COLO829 (cell line): Measurements from ENCODE around the gene SLC25A24.
A peak's percentile ranks its signal among the peaks of the same experiment; 100 is the strongest.
"Not testable (repeated sequence)": the region's sequence is repeated elsewhere in the genome, so short reads cannot be mapped to it uniquely, and the experiment has no call there.

Source experiments
- DNase-seq: peaks from one replicate; pipeline ENCODE4 v3.0.0; 2012; ENCODE audit warnings: low spot score

The SLC25A24 gene

DNA sequence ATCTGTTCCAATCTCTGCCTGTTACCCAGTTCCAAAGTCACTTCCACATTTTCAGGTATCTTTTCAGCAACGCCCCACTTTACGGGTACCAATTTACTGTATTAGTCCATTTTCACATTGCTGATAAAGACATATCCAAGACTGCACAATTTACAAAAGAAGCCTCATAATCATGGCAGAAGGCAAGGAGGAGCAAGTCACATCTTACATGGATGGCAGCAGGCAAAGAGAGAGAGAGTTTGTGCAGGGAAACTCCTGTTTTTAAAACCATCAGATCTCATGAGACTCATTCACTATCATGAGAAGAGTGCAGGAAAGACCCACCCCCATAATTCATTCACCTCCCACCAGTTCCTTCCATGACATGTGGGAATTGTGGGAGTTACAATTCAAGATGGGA is 67.0 kb downstream of the SLC25A24 start:
- not testable (repeated sequence) for DNase-seq

DNA sequence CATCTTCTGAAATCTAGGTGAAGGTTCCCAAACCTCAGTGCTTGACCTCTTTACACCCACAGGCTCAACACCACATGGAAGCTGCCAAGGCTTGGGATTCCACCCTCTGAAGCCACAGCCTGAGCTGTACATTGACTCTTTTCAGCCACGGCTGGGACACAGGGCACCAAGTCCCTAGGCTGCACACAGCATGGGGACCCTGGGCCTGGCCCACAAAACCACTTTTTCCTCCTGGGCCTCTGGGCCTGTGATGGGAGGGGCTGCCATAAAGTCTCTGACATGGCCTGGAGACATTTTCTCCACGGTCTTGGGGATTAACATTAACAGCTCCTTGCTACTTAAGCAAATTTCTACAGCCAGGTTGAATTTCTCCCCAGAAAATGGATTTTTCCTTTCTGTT is 67.8 kb downstream of the SLC25A24 start:
- DNase-seq: not testable (repeated sequence)

DNA sequence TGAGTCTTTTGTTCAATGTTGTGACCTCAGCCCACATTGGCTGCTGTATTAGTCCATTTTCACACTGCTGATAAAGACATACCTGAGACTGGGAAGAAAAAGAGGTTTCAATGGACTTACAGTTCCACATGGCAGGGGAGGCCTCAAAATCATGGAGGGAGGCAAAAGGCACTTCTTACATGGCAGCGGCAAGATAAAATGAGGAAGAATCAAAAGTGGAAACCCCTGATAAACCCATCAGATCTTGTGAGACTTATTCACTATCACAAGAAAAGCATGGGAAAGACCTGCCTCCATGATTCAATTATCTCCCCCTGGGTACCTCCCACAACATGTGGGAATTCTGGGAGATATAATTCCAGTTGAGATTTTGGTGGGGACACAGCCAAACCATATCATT is 68.9 kb downstream of the SLC25A24 start:
- not testable (repeated sequence) for DNase-seq

DNA sequence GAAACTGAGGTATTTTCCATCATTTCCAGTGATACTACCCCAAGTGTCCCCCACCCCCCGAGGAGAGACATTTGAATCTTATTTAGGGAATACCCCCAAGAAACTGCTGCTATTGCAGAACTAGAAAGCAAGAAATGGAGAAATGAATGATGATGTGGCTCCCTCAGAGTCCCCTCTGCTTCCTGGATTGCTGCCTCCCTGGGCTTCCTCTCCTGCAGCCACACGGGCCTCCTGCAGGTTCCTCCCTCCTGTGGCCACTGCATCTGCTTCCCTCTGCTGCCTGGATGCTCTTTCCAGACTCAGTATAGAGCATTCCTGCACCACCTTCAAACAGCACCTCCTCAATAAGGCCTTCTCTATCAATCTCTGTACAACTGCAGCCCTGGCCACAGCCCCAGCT is 69.3 kb downstream of the SLC25A24 start:
- no peak for DNase-seq

DNA sequence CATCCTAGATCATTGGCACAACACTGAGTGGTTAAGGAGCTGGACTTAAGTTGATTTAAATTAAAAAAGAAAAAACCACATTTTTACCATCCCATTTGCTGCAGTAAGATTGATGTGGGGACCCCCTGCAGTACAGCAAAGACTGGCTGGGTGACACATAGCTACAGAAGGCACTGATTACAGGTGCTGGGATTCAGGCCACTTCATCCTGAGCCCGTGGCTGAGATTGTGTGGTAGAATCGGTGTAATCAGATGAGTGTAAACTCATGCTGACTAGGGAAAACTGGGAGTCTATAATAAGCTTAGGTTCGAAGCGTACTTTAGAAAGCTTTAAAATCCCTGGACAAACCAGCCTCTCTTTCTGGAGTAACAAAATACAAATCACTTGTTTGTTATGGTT is 70.1 kb downstream of the SLC25A24 start:
- DNase-seq: no peak

DNA sequence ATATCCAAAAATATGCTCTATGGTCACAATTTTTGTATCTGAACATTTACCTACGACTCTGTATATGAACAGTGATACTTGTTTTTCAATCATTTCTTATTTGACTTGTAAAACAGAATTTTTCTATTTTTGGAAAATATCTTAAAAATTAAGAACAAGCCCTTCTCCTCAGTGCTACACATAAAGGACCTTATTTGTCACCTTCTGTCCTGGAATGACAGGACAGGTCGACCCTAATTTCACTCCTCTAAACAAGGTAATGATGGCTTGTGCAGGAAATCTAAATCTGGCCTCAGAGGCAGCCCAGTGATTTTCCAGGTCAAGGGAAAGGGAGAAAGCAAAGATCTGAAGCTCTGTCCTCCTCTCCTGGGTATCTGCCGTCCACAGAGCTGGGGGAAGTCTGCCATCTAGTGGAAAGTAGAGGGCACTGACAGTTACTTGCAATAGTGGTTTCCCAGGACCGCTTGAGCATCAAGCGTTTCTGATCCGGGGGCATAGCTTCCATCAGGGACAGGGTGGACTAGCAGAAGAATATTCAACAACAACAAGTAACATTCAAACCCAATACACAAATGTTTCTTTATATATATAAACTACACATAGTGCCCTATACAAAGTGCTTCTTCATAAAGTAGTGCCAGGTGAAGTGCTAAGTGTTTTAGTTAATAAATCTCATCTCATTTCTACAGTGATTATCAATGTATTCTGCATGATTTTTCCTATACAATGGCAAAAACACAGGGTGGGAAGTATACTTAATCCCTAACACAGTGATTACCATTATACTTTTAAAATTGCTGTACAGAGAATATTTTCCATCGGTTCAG is 74.6 kb downstream of the SLC25A24 start:
- peak; percentile 35 for DNase-seq

DNA sequence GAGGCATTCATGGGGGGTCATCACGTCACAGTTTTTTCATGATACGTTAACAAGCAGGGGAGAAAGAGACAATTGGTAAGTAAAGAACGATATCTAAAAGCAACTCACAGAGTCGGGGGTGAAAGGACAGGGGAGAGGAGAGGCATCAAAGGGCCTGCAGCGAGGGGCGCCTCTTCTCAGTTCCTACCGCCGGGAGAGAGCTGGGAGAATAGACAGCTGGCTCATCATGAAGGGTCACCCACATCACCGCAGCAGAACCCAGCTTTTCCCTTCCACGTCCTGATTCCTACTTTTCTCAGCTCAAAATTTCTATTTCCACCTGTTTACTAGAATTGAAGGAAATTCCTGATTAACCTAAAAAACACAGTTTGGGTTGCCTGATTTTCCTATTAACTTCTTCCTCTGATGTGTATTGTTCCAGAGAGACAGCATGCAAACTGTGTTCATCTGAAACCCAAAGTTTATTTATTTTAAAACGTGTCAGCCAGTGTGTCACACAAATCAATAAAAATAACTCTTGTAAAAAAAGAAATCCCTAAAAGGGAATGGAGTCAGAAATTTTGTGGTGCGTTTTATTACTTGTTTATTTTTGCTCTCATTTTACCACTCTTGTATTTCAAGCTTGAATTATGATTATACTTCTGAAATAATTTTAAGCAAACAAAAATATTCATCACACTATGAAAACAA is 75.4 kb downstream of the SLC25A24 start:
- no peak for DNase-seq

DNA sequence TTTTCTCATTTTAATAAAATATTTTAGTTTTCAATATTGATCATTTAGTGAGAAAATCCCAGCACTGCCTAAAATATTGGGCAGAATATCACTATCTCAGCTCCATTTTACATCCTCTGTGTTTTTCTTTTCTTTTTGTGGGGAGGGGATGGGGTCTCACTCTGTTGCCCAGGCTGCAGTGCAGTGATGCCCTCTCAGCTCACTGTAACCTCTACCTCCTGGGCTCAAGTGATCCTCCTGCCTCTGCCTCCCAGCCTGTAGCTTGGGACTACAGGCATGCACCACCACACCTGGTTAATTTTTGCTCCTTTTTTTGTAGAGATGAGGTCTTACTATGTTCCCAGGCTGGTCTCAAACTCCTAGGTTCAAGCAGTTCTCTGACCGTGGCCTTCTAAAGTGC is 76.1 kb downstream of the SLC25A24 start:
- no peak for DNase-seq

DNA sequence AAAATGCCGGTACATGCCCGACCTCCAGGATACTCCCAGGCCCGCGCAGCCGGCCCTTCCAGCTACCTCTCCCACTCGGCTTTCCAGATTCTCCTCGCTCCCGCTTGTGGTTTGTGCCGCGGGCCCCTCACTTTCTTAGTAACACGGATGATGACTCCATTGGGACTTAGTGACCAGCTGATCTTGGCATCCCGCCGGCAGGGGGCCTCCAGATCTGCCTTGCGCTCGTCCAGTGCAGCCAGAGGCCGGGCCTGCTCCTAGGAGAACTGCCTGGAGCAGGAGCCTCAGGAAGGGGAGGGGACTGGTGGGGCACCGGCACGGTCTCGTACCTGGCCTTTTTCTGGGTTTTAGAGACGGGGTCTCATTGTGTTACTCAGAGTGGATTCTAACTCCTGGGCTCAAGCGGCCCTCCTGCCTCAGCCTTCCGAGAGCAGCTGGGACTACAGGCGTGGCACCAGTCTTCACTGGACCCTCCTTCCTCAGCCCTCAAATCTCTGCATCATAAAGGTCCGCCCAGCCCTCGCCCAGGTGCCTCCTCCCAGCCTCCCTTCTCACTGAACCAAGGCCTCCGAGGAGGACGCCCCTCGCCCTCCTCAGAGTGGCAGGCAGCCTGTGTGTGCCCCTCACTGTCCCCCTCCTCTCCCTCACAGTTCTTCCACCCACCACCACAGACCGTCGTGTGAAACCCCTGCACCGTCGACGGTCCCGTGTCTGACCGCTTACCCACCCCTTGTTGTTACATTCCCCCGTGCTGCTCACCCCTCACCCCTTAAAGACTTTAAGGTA is 78.6 kb downstream of the SLC25A24 start:
- no peak for DNase-seq

DNA sequence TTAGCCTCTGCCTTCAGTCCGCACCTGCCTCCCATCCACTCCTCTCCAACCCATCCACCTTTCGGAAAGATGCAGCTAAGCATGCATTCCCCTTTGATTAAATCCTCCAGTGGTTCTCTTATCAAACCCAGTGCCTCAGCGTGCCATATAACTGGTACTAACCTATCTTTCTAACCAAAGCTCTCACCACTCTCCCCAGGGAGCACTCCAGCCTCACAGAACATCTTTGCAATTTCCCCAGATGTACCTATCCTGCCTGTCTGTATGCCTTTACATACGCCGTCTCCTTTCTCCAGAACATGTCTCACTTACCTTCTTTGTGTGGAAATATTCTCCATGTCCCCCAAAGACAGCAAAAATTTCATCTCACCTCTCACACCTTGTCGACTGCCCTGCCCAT is 80.0 kb downstream of the SLC25A24 start:
- no peak for DNase-seq

DNA sequence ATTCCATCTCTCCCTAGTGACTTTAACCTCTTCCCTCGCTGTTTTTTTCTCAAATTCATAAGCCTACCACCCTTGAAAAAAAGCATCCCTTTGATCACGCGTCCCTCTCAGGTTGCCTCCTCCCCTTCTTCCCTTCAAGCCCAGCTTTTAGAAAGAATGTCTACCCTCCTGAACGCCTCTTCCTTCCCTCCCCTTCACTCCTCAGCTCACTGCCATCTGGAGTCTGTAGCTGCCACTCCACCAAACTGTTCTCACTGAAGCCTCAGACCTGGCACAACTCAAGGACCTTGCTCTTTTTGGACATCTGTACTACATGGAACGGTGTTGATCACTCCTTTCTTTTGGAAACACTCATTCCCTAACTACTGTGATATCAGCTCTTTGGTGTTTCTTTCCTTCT is 80.6 kb downstream of the SLC25A24 start:
- no peak for DNase-seq

DNA sequence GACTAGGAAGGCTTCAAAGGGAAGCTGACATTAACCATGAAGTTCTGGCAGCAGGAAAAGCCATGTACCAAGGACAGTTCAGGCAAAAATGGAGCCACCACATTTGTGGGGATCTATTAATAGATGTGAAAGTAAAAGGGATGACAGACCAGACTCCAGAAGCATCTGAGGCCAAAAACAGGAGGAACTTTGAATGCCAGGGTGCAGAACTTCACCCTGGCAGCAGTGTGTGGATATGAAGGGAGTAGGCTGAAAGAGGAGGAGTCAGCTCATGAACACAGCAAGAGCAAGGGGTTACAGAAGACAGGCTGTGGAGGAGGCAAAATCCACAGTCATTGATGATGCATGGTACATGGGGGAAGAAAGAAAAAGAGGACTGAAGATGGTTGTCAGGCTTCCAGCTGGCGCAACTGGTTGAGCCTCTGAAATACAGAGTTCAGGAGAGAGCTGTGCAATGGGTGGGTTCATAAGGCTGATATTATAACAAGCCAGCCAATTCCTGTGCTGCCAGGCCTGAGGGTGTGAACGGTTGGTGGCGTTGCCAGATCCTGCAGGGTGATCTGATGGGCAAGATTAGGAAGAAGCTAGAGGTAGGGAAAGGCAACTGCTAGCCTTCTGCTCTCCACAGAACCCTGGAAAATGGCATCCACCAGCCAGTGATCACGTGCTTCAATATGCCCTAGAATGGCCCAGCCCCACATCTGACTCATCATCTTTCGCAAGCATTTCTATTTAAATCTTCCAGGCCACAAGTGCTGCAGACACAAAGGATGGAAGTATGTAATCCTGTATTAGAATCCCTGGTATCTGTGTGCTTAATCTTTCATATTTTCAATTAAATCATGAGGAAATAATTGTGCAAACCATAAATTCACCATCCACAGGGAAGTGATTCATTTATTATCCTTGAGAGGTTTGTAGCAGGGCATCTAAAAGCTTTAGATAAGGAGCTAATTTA is 81.9 kb downstream of the SLC25A24 start:
- DNase-seq: no peak

DNA sequence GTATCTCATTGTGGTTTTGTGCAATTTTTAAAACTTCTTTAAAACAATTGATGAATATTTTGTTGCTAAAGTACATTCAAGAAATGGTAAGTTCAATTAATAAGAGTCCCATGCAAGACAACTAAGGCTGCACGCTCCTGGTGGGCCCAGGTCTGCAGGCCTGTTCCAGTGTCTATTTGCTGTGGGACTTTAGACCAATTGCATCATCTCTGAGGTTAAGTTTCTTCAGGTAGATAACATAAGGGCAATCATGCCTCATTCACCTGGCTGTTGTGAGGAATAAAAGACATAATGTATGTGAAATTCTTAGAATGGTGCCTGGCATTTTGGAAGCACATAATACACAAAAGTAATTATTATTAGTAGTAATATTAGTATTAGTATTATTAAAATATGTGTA is 82.9 kb downstream of the SLC25A24 start:
- DNase-seq: no peak

DNA sequence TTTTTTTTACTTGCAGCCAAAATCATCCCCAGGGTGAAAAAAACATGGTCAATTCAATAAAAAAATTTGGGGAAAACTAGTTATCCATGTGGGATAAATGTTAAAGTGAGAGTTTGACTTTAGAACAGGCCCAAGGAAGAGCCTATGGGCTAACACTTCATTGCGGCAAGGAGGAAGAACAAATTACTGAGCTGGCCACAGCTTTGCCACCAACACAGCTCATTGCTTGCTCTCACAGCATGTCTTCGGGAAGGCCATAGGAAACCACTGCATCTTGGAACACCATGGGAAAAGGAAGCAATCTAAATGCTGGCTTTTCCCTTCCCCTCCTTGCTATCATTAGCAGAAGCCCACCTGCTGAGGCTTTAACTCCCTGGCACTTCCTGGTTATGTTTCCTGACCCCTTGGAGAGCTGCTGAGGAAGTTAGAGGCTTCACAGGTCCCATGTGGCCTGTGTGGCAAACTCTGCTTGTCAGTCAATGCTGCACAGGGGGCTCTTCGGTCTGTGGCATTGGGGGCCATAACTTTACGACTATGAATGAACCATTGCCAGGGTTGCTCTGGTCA is 86.0 kb downstream of the SLC25A24 start:
- no peak for DNase-seq

DNA sequence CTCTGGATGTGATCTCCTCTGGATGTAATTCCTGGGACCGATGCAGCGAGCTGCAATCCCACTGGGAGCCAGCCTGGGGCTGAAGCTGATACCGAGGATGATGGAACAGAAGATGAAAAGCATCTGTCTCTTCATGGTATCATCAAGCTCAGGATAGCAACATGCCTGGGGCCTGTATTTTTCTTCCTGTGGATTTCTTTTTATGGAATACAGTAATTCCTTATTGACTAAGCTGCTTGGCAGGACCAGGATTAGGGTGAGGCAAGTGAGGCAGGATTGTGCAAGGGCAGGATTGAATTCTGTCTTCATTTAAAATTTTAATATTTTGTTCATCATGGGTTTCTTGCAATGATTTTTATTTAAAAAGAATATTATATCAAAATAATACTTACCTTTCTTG is 86.6 kb downstream of the SLC25A24 start:
- no peak for DNase-seq

DNA sequence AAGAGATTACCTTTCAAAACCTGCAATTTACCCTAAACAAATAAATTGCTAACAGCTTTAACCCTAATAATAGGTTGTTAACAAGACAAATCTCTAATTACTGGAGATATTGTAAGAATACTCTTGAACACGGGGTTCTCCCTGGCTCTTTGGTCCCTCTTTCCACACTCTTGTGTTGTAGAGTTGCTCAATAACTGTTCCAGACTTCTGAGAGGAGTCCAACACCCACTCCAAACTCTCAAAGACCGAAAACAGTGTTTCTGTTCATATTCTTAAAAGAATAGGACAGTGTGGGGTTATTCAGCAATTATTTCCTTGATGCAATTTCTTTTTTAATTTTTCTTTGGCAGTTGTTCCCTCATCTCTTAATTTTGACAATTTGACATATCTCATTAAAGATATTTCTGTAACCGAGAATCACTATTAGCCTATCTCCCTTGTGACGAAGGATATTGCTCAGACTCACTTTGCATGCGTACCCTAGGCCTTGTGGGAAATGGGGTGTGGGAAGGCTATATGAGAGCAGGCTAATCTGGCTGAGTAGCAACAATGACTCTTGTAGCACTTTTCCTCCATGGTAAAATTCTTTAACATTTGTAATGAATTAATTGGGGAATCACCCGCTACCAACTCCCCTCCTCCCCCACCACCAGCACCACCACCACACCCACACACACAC is 90.7 kb downstream of the SLC25A24 start:
- DNase-seq: no peak

DNA sequence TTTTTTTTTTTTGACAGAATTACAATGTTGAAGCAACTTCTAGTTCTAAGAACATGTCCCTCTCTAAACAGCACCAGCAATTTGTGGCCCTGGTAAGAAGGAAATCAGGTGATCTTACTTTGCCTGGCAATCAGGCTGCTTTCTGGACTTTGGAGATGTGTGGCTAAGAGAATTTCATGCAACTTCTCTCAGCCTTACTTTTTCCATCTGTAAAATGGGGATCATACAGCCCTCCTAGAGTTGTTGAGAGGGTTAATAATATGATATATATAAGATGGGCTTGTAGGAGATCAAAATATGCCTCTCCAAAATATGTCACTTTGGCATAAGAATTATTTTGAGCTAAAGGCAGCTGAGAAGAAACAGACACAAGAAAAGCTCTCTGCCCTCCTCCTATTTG is 92.0 kb downstream of the SLC25A24 start:
- DNase-seq: no peak

DNA sequence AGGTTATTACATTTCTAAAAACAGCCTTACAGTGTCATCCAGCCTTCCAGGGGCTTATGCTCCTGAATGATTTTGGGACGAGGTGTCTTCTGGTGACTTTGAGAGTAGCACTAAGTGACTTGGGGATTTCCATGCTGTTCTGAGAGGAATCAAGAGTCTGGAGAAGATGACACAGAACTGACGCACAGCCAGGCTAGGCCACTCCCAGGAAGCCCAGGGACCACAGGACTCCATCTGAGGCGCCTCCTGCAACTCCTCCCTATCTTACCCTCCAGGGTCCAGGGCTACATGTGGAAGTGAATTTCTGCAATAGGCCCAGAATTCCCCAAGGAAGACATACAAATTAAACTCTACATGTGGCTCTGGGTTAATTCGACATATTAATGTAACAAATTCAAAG is 92.5 kb downstream of the SLC25A24 start:
- no peak for DNase-seq

DNA sequence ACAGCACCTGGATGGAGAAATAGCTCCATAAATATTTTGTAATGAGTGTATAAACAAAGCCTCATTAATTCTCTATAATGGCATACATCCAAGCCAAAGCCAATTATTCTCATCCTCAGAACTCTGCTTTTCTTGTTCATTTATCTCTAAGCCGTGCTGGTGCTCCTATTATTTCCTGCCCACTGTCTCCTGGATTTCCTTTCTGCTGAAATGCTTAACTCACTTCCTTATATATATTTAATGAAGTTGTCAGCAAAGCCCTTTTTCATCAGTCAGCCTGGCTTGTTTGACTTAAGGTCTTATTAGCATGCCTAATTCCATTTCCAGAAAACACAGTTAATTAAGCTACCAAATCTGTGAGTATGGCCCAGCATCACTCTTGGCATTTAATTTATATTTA is 93.4 kb downstream of the SLC25A24 start:
- no peak for DNase-seq

DNA sequence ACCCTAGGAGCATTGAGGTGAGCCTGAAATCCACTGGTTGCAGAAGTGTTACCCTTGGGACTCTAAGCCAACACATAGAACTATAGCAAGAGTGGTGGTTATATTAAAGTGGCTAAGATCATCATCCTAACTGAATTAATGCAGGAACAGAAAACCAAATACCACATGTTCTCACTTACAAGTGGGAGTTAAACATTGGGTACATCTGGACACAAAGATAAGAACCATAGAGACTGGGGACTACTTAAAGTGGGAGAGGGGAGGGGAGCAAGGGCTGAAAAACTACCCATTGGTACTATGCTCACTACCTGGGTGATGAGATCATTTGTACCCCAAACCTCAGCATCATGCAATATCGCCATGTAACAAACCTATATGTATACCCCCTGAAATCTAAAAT is 100.0 kb downstream of the SLC25A24 start:
- no peak for DNase-seq

DNA sequence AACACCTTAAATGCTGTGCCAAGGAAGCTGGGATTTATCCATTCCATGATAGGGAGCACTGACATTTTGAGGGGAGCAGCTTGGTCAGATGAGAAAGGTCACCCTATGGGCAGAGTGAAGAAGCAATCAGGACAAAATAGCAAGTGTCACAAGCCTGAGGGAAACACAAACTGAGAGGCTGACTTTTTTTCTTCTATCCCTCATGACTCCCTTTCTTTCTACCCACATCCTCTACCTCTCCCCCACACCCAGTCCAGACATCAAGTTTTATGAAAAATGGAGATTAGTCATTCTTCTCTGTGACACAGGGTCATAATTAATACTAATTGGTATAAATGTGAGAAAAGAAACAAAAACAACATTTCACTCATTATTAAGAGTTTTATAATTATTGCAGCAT is 103.1 kb downstream of the SLC25A24 start:
- DNase-seq: no peak
